DMS153 (cell line): ENCODE results near the gene INPP5D.
A peak's percentile ranks its signal among the peaks of the same experiment; 100 is the strongest.
"Not testable (repeated sequence)": the region's sequence is repeated elsewhere in the genome, so short reads cannot be mapped to it uniquely, and the experiment has no call there.

Experiments used
- DNase-seq: peaks from one replicate; lab custom pipeline; 2025; lab: John Stamatoyannopoulos, UW

The INPP5D gene

GRCh38 chr2:233059797-233060500 lies at the start of gene INPP5D:
Gene INPP5D, plus strand, starts transcription at chr2:233060342. Its CDS starts 137 bp downstream, at chr2:233060479.
- peak; percentile 48 for DNase-seq

- no peak for DNase-seq
Measured at GRCh38 chr2:233010569-233011267, 49.4 kb upstream of the INPP5D start.

GRCh38 chr2:233011268-233011650 lies 48.9 kb upstream of the INPP5D start:
- no peak for DNase-seq

- DNase-seq = no peak
Measured at GRCh38 chr2:233011702-233012131, 48.4 kb upstream of the INPP5D start.

- DNase-seq = no peak
Measured at GRCh38 chr2:233012301-233012971, 47.7 kb upstream of the INPP5D start.

GRCh38 chr2:233013027-233013461 lies 47.1 kb upstream of the INPP5D start, which contains the start of gene NGEF:
Gene NGEF, minus strand, starts transcription at chr2:233013256. Its CDS starts 38,366 bp downstream, at chr2:232974890.
- DNase-seq = no peak

- no peak for DNase-seq
Measured at GRCh38 chr2:233013650-233014049, 46.5 kb upstream of the INPP5D start.

GRCh38 chr2:233015019-233015645 lies 45.0 kb upstream of the INPP5D start:
- DNase-seq = no peak

- DNase-seq = no peak
Measured at GRCh38 chr2:233017947-233018346, 42.2 kb upstream of the INPP5D start.

GRCh38 chr2:233019610-233020009 lies 40.5 kb upstream of the INPP5D start:
- not testable (repeated sequence) for DNase-seq

GRCh38 chr2:233020454-233020853 lies 39.7 kb upstream of the INPP5D start:
- DNase-seq = no peak

- DNase-seq = no peak
Measured at GRCh38 chr2:233021771-233022170, 38.4 kb upstream of the INPP5D start.

- no peak for DNase-seq
Measured at GRCh38 chr2:233022561-233022960, 37.6 kb upstream of the INPP5D start.

- no peak for DNase-seq
Measured at GRCh38 chr2:233023007-233023760, 37.0 kb upstream of the INPP5D start.

GRCh38 chr2:233023761-233024410 lies 36.3 kb upstream of the INPP5D start:
- no peak for DNase-seq

- no peak for DNase-seq
Measured at GRCh38 chr2:233025706-233026105, 34.4 kb upstream of the INPP5D start.

GRCh38 chr2:233026198-233026813 lies 33.8 kb upstream of the INPP5D start:
- DNase-seq = no peak

- DNase-seq = no peak
Measured at GRCh38 chr2:233029321-233029720, 30.8 kb upstream of the INPP5D start.

GRCh38 chr2:233031556-233032500 lies 28.3 kb upstream of the INPP5D start:
- DNase-seq = no peak
